H9 (cell line): Measurements from ENCODE around the gene CD81. TPM values are rescaled to one million over a fixed set of nuclear protein-coding genes. Genes with fewer than 3 reads are reported as not detected.

Experiments
- DNase-seq: peaks from one replicate; pipeline ENCODE4 v3.0.0-alpha.2; 2017
- H2AFZ ChIP-seq: one replicate; pipeline ENCODE4 v1.6.1; 2013; ENCODE audit warnings: mild to moderate bottlenecking, low read length, control low read depth, moderate library complexity
- H2AK5ac ChIP-seq: 2 replicates; pipeline ENCODE4 v1.6.1; 2013; ENCODE audit warnings: low read length, control low read depth, mixed read lengths; ENCODE audit not compliant: insufficient read length
- H2BK120ac ChIP-seq: one replicate; pipeline ENCODE4 v1.6.1; 2013; ENCODE audit warnings: low read depth, mild to moderate bottlenecking, low read length, control low read depth, inconsistent platforms; ENCODE audit not compliant: poor library complexity, severe bottlenecking
- H2BK12ac ChIP-seq: 2 replicates; pipeline ENCODE4 v1.6.1; 2013; ENCODE audit warnings: low read length, control low read depth, mixed read lengths, low read depth; ENCODE audit not compliant: insufficient read length
- H2BK15ac ChIP-seq: 2 replicates; pipeline ENCODE4 v1.6.1; 2013; ENCODE audit warnings: low read depth, low read length, control low read depth
- H2BK20ac ChIP-seq: one replicate; pipeline ENCODE4 v1.6.1; 2013; ENCODE audit warnings: low read depth, mild to moderate bottlenecking, low read length, control low read depth, inconsistent platforms; ENCODE audit not compliant: poor library complexity, severe bottlenecking
- H2BK5ac ChIP-seq: 2 replicates; pipeline ENCODE4 v1.6.1; 2013; ENCODE audit warnings: low read length, control low read depth, mixed read lengths; ENCODE audit not compliant: insufficient read length
- H3K14ac ChIP-seq: 2 replicates; pipeline ENCODE4 v1.6.1; 2013; ENCODE audit warnings: low read length, control low read depth; ENCODE audit not compliant: insufficient read depth
- H3K18ac ChIP-seq: 2 replicates; pipeline ENCODE4 v1.6.1; 2013; ENCODE audit warnings: low read depth, mild to moderate bottlenecking, mixed read lengths, low read length, control low read depth; ENCODE audit not compliant: insufficient read length
- H3K23ac ChIP-seq: 2 replicates; pipeline ENCODE4 v1.6.1; 2013; ENCODE audit warnings: low read length, control low read depth, mixed read lengths, low read depth; ENCODE audit not compliant: insufficient read length
- H3K23me2 ChIP-seq: 2 replicates; pipeline ENCODE4 v1.6.1; 2013; ENCODE audit warnings: low read depth, mild to moderate bottlenecking, mixed read lengths, low read length, control low read depth; ENCODE audit not compliant: insufficient read length, poor library complexity, severe bottlenecking
- H3K27ac ChIP-seq: 2 replicates; pipeline ENCODE4 v1.5.1; 2013; ENCODE audit warnings: low read length, control low read depth, mixed read lengths, low read depth; ENCODE audit not compliant: insufficient read length
- H3K27me3 ChIP-seq: 2 replicates; pipeline ENCODE4 v1.6.1; 2013; ENCODE audit warnings: low read length, control low read depth, inconsistent platforms; ENCODE audit not compliant: insufficient read depth
- H3K4ac ChIP-seq: 2 replicates; pipeline ENCODE4 v1.6.1; 2013; ENCODE audit warnings: low read depth, mild to moderate bottlenecking, control low read depth, inconsistent platforms, low read length, moderate library complexity
- H3K4me1 ChIP-seq: 2 replicates; pipeline ENCODE4 v1.6.1; 2013; ENCODE audit warnings: low read length, control low read depth, inconsistent platforms; ENCODE audit not compliant: insufficient read depth
- H3K4me2 ChIP-seq: 2 replicates; pipeline ENCODE4 v1.6.1; 2013; ENCODE audit warnings: low read length, control low read depth, mixed read lengths; ENCODE audit not compliant: insufficient read length, insufficient read depth
- H3K56ac ChIP-seq: 2 replicates; pipeline ENCODE4 v1.6.1; 2013; ENCODE audit warnings: low read depth, mild to moderate bottlenecking, mixed read lengths, low read length, control low read depth; ENCODE audit not compliant: insufficient read length
- H3K79me1 ChIP-seq: 2 replicates; pipeline ENCODE4 v1.6.1; 2013; ENCODE audit warnings: low read depth, mild to moderate bottlenecking, moderate library complexity, low read length, control low read depth, inconsistent platforms; ENCODE audit not compliant: insufficient read depth, poor library complexity, severe bottlenecking
- H3K79me2 ChIP-seq: 2 replicates; pipeline ENCODE4 v1.6.1; 2013; ENCODE audit warnings: low read length, control low read depth, inconsistent platforms; ENCODE audit not compliant: insufficient read depth
- H3K9ac ChIP-seq: 2 replicates; pipeline ENCODE4 v1.6.1; 2013; ENCODE audit warnings: low read length, control low read depth, mixed read lengths; ENCODE audit not compliant: insufficient read length; ENCODE audit errors: extremely low read depth
- H3K9me3 ChIP-seq: one replicate; pipeline ENCODE4 v1.6.1; 2013; ENCODE audit warnings: low read depth, low read length, inconsistent platforms; ENCODE audit not compliant: control insufficient read depth
- H3T11ph ChIP-seq: one replicate; pipeline ENCODE4 v1.6.1; 2013; ENCODE audit warnings: mild to moderate bottlenecking, low read length, control low read depth, inconsistent platforms
- H4K20me1 ChIP-seq: one replicate; pipeline ENCODE4 v1.6.1; 2013; ENCODE audit not compliant: control insufficient read depth, insufficient read length, insufficient read depth
- H4K5ac ChIP-seq: 2 replicates; pipeline ENCODE4 v1.6.1; 2013; ENCODE audit warnings: low read depth, mild to moderate bottlenecking, mixed read lengths, low read length, control low read depth; ENCODE audit not compliant: insufficient read length
- H4K8ac ChIP-seq: replicated peaks from 2 replicates; pipeline ENCODE4 v1.6.1; 2013; ENCODE audit warnings: low read length, control low read depth, mixed read lengths, low read depth; ENCODE audit not compliant: insufficient read length
- H4K91ac ChIP-seq: 2 replicates; pipeline ENCODE4 v1.6.1; 2013; ENCODE audit warnings: low read depth, mild to moderate bottlenecking, moderate library complexity, mixed read lengths, low read length, control low read depth; ENCODE audit not compliant: insufficient read length
- H3K27ac Mint-ChIP-seq, 3 experiments: 2 replicates in 2 of 3; 3 replicates in 1 of 3; pipeline ENCODE4 v1.8.0; 2020 to 2021; ENCODE audit warnings: mixed read lengths in 3 of 3, mild to moderate bottlenecking in 1 of 3, moderate library complexity in 1 of 3
- H3K27me3 Mint-ChIP-seq: 2 replicates; pipeline ENCODE4 v1.8.0; 2021; ENCODE audit warnings: low read depth, mild to moderate bottlenecking, moderate library complexity, mixed read lengths
- H3K36me3 Mint-ChIP-seq, 3 experiments: 2 replicates in 2 of 3; 3 replicates in 1 of 3; pipeline ENCODE4 v1.8.0; 2020 to 2021; ENCODE audit warnings: low read depth in 3 of 3, mixed read lengths in 3 of 3; ENCODE audit not compliant: insufficient read depth in 1 of 3
- H3K4me1 Mint-ChIP-seq, 2 experiments: 2 replicates each; pipeline ENCODE4 v1.8.0; 2020; ENCODE audit warnings: mixed read lengths in 2 of 2
- H3K4me3 Mint-ChIP-seq, 2 experiments: 2 replicates in 1 of 2; 3 replicates in 1 of 2; pipeline ENCODE4 v1.8.0; 2020 to 2021; ENCODE audit warnings: mild to moderate bottlenecking in 2 of 2, mixed read lengths in 2 of 2, moderate library complexity in 1 of 2
- H3K9me3 Mint-ChIP-seq, 2 experiments: 2 replicates in 1 of 2; 3 replicates in 1 of 2; pipeline ENCODE4 v1.8.0; 2020; ENCODE audit warnings: mild to moderate bottlenecking in 2 of 2, mixed read lengths in 2 of 2, moderate library complexity in 1 of 2
- WGBS: extraction: QIAGEN DNeasy Blood & Tissue Kit; methylation state at CpG from one replicate; pipeline ENCODE4 v1.1.7; 2013; ENCODE audit warnings: missing lambda C conversion rate, low lambda C conversion rate, mixed read lengths; ENCODE audit not compliant: insufficient read length; ENCODE audit errors: extremely low coverage; 5-methylcytosine and 5-hydroxymethylcytosine counted together
- total RNA-seq: library from RNA; stranded (reverse); gene quantifications from 2 replicates; pipeline ENCODE4 v1.2.1, GENCODE V29; 2021
- TF ChIP-seq, protein P1 (sequence below): fragments of 200-600 bp; sonication (generic); conservative IDR thresholded peaks from 3 replicates; pipeline ENCODE4 v1.8.0; 2021; ENCODE audit warnings: antibody characterized with exemption, mild to moderate bottlenecking

CD81 gene
- total RNA-seq, 1 experiment from 2014 or later: 246 TPM

DNA sequence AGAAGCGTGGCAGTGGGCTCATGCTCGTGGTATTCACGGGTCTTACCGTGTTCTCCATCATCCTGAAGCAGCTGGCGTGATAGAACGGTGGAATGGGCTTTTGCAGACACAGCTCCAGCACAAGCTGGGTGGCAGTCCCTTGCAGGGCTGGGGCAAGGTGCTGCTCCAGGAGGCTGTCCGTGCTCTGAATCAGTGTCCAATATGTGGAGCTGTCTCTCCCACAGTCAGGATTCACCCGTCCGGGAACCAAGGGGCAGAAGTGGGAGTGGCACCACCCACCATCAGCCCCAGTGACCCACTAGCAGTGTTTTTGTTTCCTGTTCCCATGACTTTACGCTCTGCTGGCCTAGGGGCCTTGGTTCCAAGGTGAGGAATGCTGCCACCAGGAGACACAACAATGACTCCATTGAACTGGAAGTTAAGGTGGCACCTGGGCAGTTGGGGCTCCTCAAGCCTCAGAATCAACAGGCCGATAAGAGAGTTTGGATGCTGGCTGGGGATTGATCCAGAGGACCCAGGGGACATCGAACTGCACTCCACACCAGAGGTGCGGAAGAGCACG is 16.9 kb upstream of the CD81 start:
- Histone ChIP-seq H3K9me3 (no peaks in the 10 kb centered on the region), H2AFZ (no peak overlapping the region), H3K23ac (no peak overlapping the region), H3K4me2 (no peak overlapping the region), H3K27me3 (no peaks in the 10 kb centered on the region), H3K56ac (no peak overlapping the region), H4K20me1 (no peaks in the 10 kb centered on the region), H3K79me1 (no peaks in the 10 kb centered on the region), H2BK5ac (no peak overlapping the region), H3K79me2 (no peaks in the 10 kb centered on the region), H3K9ac (no peak overlapping the region), H3K18ac (no peak overlapping the region), H3K23me2 (peaks cover under 1% of the 10 kb centered on the region), H4K91ac (no peak overlapping the region), H2AK5ac (no peak overlapping the region), H4K5ac (no peak overlapping the region), H3K14ac (peak overlapping the region; percentile 10; the same call in 1 of the 2 replicates), H3K4me1 (no peaks in the 10 kb centered on the region), H2BK120ac (no peak overlapping the region), H3K27ac (no peak overlapping the region), H4K8ac (no peak overlapping the region), H2BK20ac (no peak overlapping the region), H2BK15ac (no peak overlapping the region), H3T11ph (no peak overlapping the region), H2BK12ac (no peak overlapping the region), H3K4ac (no peak overlapping the region)
- no CpG with 5 or more reads among the region's 14 CpGs for WGBS
- Mint-ChIP-seq H3K9me3 (peaks cover 15 to 16% of the 10 kb centered on the region in 2 experiments), H3K4me1 (peaks cover 0 to 6% of the 10 kb centered on the region in 2 experiments; a peak in 1 of 4 replicates), H3K27ac (no peak overlapping the region; a peak in 1 of 7 replicates), H3K36me3 (peaks cover 2 to 8% (median 4%) of the 10 kb centered on the region in 3 experiments; a peak in 2 of 7 replicates), H3K27me3 (peaks cover 14% of the 10 kb centered on the region), H3K4me3 (no peak overlapping the region)
- no peak for DNase-seq
- TF ChIP-seq, protein P1, sequence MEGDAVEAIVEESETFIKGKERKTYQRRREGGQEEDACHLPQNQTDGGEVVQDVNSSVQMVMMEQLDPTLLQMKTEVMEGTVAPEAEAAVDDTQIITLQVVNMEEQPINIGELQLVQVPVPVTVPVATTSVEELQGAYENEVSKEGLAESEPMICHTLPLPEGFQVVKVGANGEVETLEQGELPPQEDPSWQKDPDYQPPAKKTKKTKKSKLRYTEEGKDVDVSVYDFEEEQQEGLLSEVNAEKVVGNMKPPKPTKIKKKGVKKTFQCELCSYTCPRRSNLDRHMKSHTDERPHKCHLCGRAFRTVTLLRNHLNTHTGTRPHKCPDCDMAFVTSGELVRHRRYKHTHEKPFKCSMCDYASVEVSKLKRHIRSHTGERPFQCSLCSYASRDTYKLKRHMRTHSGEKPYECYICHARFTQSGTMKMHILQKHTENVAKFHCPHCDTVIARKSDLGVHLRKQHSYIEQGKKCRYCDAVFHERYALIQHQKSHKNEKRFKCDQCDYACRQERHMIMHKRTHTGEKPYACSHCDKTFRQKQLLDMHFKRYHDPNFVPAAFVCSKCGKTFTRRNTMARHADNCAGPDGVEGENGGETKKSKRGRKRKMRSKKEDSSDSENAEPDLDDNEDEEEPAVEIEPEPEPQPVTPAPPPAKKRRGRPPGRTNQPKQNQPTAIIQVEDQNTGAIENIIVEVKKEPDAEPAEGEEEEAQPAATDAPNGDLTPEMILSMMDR: no peak
